OCI-LY1 (cell line): ENCODE results near the gene TET3.

Experiments used
- EZH2 ChIP-seq: fragments of 200-600 bp; sonication (generic), shearing (Covaris generic); IDR thresholded peaks from 2 replicates; pipeline ENCODE4 v1.8.0; 2017; ENCODE audit warnings: borderline replicate concordance, mixed run types, mild to moderate bottlenecking, antibody characterized with exemption, low read length, moderate library complexity, mixed read lengths
- TF ChIP-seq, protein P1 (sequence below): fragments of 200-600 bp; sonication (generic), shearing (Covaris generic); IDR thresholded peaks from 2 replicates; pipeline ENCODE4 v1.5.1; 2017; ENCODE audit warnings: mild to moderate bottlenecking, antibody characterized with exemption, low read length, moderate library complexity, mixed read lengths

DNA sequence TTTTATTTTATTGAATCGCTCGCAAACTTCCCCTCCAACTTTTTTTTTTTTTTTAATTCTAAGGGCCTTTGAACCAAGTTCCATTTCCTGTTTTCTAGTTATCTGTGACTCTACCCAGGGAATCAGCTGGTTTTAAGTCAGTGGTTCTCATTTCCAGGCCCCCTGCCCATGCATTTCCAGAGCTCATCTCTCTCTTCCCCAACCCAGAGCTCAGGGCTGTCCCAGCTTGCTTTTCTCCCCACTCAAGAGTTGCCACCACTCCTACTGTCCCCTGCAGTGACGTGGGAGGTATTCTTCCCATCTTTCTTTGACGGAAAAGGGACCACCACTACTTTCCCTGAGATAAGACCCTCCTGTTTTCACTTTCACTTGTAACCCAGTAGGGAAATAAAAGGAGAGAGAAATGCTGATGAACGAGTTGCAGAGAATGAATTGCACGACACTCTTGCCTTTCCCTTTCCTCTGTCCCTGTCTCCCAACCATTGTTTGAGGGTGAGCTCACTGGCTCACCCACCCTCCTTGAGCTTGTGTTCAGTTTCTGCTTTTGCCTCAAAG, 42.1 kb downstream of the TET3 start:
- TF ChIP-seq, protein P1, sequence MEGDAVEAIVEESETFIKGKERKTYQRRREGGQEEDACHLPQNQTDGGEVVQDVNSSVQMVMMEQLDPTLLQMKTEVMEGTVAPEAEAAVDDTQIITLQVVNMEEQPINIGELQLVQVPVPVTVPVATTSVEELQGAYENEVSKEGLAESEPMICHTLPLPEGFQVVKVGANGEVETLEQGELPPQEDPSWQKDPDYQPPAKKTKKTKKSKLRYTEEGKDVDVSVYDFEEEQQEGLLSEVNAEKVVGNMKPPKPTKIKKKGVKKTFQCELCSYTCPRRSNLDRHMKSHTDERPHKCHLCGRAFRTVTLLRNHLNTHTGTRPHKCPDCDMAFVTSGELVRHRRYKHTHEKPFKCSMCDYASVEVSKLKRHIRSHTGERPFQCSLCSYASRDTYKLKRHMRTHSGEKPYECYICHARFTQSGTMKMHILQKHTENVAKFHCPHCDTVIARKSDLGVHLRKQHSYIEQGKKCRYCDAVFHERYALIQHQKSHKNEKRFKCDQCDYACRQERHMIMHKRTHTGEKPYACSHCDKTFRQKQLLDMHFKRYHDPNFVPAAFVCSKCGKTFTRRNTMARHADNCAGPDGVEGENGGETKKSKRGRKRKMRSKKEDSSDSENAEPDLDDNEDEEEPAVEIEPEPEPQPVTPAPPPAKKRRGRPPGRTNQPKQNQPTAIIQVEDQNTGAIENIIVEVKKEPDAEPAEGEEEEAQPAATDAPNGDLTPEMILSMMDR, result no peak
- TF ChIP-seq EZH2, result no peak
